ENCODE results near the gene HNRNPA3. TPM values are rescaled to one million over a fixed set of nuclear protein-coding genes. Genes with fewer than 3 reads are reported as not detected.
A peak's percentile ranks its signal among the peaks of the same experiment; 100 is the strongest.

HNRNPA3 gene
- polyA plus RNA-seq, 1 donor from 2014 or later = 134 TPM

DNA sequence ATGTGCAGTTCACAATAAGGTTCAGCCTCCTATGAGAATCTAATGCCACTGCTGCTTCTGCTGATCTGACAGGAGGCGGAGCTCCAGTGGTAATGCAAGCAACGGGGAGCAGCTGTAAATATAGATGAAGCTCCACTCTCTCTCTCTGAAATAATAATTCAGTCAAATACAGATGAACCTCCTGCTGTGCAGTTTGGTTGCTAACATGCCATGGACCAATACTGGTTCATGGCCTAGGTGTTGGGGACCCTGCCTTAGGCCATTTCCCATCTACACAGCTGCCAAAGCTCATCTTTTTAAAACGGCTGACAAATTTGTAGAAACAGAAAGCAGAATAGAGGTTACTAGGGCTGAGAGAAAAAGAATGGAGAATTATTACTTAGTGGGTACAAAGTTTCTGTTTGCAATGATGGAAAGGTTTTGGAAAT, 10.7 kb upstream of the HNRNPA3 start:
- Histone ChIP-seq H4K20me1 (ENCODE audit: insufficient read depth) (no peaks in the 10 kb centered on the region), H3F3A (ENCODE audit: insufficient read depth, low read length, poor library complexity, severe bottlenecking) (no peaks in the 10 kb centered on the region), H2AFZ (ENCODE audit: low read depth, low read length) (peak overlapping the region; percentile 11), H3K27me3 (ENCODE audit: insufficient read depth, low read depth, low read length) (no peaks in the 10 kb centered on the region), H3K4me3 (ENCODE audit: low read length) (peak overlapping the region; percentile 35), H3K9ac (ENCODE audit: low read length) (peak overlapping the region; percentile 41), H3K36me3 (ENCODE audit: insufficient read depth, low read length) (no peaks in the 10 kb centered on the region), H3K9me3 (ENCODE audit: low read length) (no peaks in the 10 kb centered on the region), H3K4me2 (ENCODE audit: low read length) (peak overlapping the region; percentile 35), H3K9me2 (ENCODE audit: insufficient read depth, low read length) (no peaks in the 10 kb centered on the region), H3K27ac (ENCODE audit: low read length) (peak overlapping the region; percentile 75), H3K79me2 (replicated peaks; ENCODE audit: insufficient read depth, low read length) (no peaks in the 10 kb centered on the region)
- TF ChIP-seq RAD21 (conservative IDR thresholded peaks at IDR 0.05) (no peak), EZH2 (IDR thresholded peaks at IDR 0.05; ENCODE audit: borderline replicate concordance, insufficient read depth, low read length, poor library complexity, severe bottlenecking) (no peak), EP300 (conservative IDR thresholded peaks at IDR 0.05; ENCODE audit: poor library complexity, severe bottlenecking) (peak; percentile 27), TAF1 (IDR thresholded peaks at IDR 0.05; ENCODE audit: low read depth) (no peak), POLR2AphosphoS5 (IDR thresholded peaks at IDR 0.05) (peak; percentile 60), MXI1 (conservative IDR thresholded peaks at IDR 0.05; ENCODE audit: poor library complexity, severe bottlenecking) (peak; percentile 22), SMC3 (conservative IDR thresholded peaks at IDR 0.05; ENCODE audit: poor library complexity) (no peak)
- TF ChIP-seq, protein P1, sequence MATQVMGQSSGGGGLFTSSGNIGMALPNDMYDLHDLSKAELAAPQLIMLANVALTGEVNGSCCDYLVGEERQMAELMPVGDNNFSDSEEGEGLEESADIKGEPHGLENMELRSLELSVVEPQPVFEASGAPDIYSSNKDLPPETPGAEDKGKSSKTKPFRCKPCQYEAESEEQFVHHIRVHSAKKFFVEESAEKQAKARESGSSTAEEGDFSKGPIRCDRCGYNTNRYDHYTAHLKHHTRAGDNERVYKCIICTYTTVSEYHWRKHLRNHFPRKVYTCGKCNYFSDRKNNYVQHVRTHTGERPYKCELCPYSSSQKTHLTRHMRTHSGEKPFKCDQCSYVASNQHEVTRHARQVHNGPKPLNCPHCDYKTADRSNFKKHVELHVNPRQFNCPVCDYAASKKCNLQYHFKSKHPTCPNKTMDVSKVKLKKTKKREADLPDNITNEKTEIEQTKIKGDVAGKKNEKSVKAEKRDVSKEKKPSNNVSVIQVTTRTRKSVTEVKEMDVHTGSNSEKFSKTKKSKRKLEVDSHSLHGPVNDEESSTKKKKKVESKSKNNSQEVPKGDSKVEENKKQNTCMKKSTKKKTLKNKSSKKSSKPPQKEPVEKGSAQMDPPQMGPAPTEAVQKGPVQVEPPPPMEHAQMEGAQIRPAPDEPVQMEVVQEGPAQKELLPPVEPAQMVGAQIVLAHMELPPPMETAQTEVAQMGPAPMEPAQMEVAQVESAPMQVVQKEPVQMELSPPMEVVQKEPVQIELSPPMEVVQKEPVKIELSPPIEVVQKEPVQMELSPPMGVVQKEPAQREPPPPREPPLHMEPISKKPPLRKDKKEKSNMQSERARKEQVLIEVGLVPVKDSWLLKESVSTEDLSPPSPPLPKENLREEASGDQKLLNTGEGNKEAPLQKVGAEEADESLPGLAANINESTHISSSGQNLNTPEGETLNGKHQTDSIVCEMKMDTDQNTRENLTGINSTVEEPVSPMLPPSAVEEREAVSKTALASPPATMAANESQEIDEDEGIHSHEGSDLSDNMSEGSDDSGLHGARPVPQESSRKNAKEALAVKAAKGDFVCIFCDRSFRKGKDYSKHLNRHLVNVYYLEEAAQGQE (IDR thresholded peaks at IDR 0.05; ENCODE audit: borderline replicate concordance) = peak; percentile 35

DNA sequence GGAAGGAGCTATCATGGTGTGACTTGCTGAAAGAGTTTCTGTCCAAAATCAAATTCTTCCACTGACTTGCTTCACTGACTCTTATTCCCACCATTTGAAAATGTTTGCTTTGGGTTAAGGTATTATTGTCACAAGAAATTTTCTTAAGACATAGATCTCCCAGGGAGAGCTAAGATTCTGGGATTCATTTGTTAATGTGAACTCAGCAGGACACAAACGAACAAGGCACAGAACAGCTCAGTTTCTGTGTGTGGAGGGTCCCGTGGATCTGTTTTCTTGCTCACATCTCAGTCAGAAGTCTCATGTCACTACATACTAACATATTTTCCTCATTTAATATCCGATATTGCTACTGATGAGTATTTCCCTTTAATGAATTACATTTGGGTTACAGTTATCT, 8.2 kb upstream of the HNRNPA3 start:
- Histone ChIP-seq H3K9me3 (ENCODE audit: low read length) (no peaks in the 10 kb centered on the region), H3K4me2 (ENCODE audit: low read length) (no peak overlapping the region), H3K9me2 (ENCODE audit: insufficient read depth, low read length) (no peaks in the 10 kb centered on the region)

More for the DNA sequence above, 8.2 kb upstream of the HNRNPA3 start:
- no peak overlapping the region for H3K9ac ChIP-seq (ENCODE audit: low read length)
- H3K27ac ChIP-seq (ENCODE audit: low read length) = no peak overlapping the region
- TF ChIP-seq EZH2 (IDR thresholded peaks at IDR 0.05; ENCODE audit: borderline replicate concordance, insufficient read depth, low read length, poor library complexity, severe bottlenecking) (no peak), MXI1 (conservative IDR thresholded peaks at IDR 0.05; ENCODE audit: poor library complexity, severe bottlenecking) (no peak), SMC3 (conservative IDR thresholded peaks at IDR 0.05; ENCODE audit: poor library complexity) (no peak), TAF1 (IDR thresholded peaks at IDR 0.05; ENCODE audit: low read depth) (no peak), RAD21 (conservative IDR thresholded peaks at IDR 0.05) (no peak), EP300 (conservative IDR thresholded peaks at IDR 0.05; ENCODE audit: poor library complexity, severe bottlenecking) (no peak), POLR2AphosphoS5 (IDR thresholded peaks at IDR 0.05) (no peak)
- TF ChIP-seq, protein P2, sequence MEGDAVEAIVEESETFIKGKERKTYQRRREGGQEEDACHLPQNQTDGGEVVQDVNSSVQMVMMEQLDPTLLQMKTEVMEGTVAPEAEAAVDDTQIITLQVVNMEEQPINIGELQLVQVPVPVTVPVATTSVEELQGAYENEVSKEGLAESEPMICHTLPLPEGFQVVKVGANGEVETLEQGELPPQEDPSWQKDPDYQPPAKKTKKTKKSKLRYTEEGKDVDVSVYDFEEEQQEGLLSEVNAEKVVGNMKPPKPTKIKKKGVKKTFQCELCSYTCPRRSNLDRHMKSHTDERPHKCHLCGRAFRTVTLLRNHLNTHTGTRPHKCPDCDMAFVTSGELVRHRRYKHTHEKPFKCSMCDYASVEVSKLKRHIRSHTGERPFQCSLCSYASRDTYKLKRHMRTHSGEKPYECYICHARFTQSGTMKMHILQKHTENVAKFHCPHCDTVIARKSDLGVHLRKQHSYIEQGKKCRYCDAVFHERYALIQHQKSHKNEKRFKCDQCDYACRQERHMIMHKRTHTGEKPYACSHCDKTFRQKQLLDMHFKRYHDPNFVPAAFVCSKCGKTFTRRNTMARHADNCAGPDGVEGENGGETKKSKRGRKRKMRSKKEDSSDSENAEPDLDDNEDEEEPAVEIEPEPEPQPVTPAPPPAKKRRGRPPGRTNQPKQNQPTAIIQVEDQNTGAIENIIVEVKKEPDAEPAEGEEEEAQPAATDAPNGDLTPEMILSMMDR (IDR thresholded peaks at IDR 0.05; ENCODE audit: poor library complexity, severe bottlenecking) = no peak
- TF ChIP-seq, protein P1 (IDR thresholded peaks at IDR 0.05; ENCODE audit: borderline replicate concordance) = no peak
- no peaks in the 10 kb centered on the region for H4K20me1 ChIP-seq (ENCODE audit: insufficient read depth)
- no peaks in the 10 kb centered on the region for H3F3A ChIP-seq (ENCODE audit: insufficient read depth, low read length, poor library complexity, severe bottlenecking)
- H3K4me3 ChIP-seq (ENCODE audit: low read length) = no peak overlapping the region
- H3K79me2 ChIP-seq (replicated peaks; ENCODE audit: insufficient read depth, low read length) = no peaks in the 10 kb centered on the region
- H2AFZ ChIP-seq (ENCODE audit: low read depth, low read length) = no peak overlapping the region
- no peaks in the 10 kb centered on the region for H3K27me3 ChIP-seq (ENCODE audit: insufficient read depth, low read depth, low read length)
- H3K36me3 ChIP-seq (ENCODE audit: insufficient read depth, low read length) = no peaks in the 10 kb centered on the region
